ENCODE data around the gene KIAA1671. TPM values are rescaled to one million over a fixed set of nuclear protein-coding genes. Genes with fewer than 3 reads are reported as not detected.

KIAA1671 gene
- total RNA-seq, 1 donor from 2014 or later: 17.3 TPM

- Histone ChIP-seq H4K20me1 (ENCODE audit: low read depth) (no peaks in the 10 kb centered on the region), H3K9ac (no peak overlapping the region), H3K79me2 (ENCODE audit: low read depth) (no peaks in the 10 kb centered on the region), H3K4me1 (no peaks in the 10 kb centered on the region), H3K4me2 (no peak overlapping the region), H3K36me3 (no peaks in the 10 kb centered on the region), H3K27me3 (no peaks in the 10 kb centered on the region), H3K9me3 (ENCODE audit: low read depth) (no peaks in the 10 kb centered on the region), H3F3A (ENCODE audit: low read depth) (no peaks in the 10 kb centered on the region), H3K27ac (no peak overlapping the region), H3K4me3 (no peak overlapping the region), H2AFZ (replicated peaks) (no peak overlapping the region)
- no peaks in the 10 kb centered on the region for H3K9me3 Mint-ChIP-seq
- H3K27me3 Mint-ChIP-seq (ENCODE audit: insufficient read depth, low read depth): no peaks in the 10 kb centered on the region
- no peak overlapping the region for H3K4me3 Mint-ChIP-seq
- no peak for DNase-seq (ENCODE audit: low spot score)
- H3K27ac Mint-ChIP-seq: no peak overlapping the region
- H3K4me1 Mint-ChIP-seq: no peaks in the 10 kb centered on the region
- H3K36me3 Mint-ChIP-seq: no peaks in the 10 kb centered on the region
- no peak for TF ChIP-seq EZH2 (IDR thresholded peaks at IDR 0.05)
- TF ChIP-seq CTCF (IDR thresholded peaks at IDR 0.05): no peak
Measured at GRCh38 chr22:25207553-25208157, 255.1 kb downstream of the KIAA1671 start.

GRCh38 chr22:25208328-25208727 lies 255.8 kb downstream of the KIAA1671 start:
- Mint-ChIP-seq H3K27ac (no peak overlapping the region), H3K4me1 (no peaks in the 10 kb centered on the region), H3K4me3 (no peak overlapping the region), H3K27me3 (ENCODE audit: insufficient read depth, low read depth) (no peaks in the 10 kb centered on the region), H3K9me3 (no peaks in the 10 kb centered on the region), H3K36me3 (no peaks in the 10 kb centered on the region)
- H3K4me2 ChIP-seq: no peak overlapping the region
- H3K36me3 ChIP-seq: no peaks in the 10 kb centered on the region
- no peak overlapping the region for H2AFZ ChIP-seq (replicated peaks)
- no peak overlapping the region for H3K9ac ChIP-seq
- no peak overlapping the region for H3K4me3 ChIP-seq
- H3K4me1 ChIP-seq: no peaks in the 10 kb centered on the region
- DNase-seq (ENCODE audit: low spot score): no peak
- no peak overlapping the region for H3K27ac ChIP-seq
- H3K79me2 ChIP-seq (ENCODE audit: low read depth): no peaks in the 10 kb centered on the region
- H3F3A ChIP-seq (ENCODE audit: low read depth): no peaks in the 10 kb centered on the region
- H3K27me3 ChIP-seq: no peaks in the 10 kb centered on the region
- H3K9me3 ChIP-seq (ENCODE audit: low read depth): no peaks in the 10 kb centered on the region
- TF ChIP-seq EZH2phosphoT487 (IDR thresholded peaks at IDR 0.05) (no peak), EZH2 (IDR thresholded peaks at IDR 0.05) (no peak), CTCF (IDR thresholded peaks at IDR 0.05) (no peak)
- no peaks in the 10 kb centered on the region for H4K20me1 ChIP-seq (ENCODE audit: low read depth)

GRCh38 chr22:25208743-25209505 lies 256.4 kb downstream of the KIAA1671 start:
- no peak for TF ChIP-seq EZH2phosphoT487 (IDR thresholded peaks at IDR 0.05)
- TF ChIP-seq EZH2 (IDR thresholded peaks at IDR 0.05): no peak
- TF ChIP-seq CTCF (IDR thresholded peaks at IDR 0.05): no peak
- no peaks in the 10 kb centered on the region for H3K4me1 Mint-ChIP-seq
- H3K4me1 ChIP-seq: no peaks in the 10 kb centered on the region
- no peak overlapping the region for H3K27ac Mint-ChIP-seq
- H3K36me3 Mint-ChIP-seq: no peaks in the 10 kb centered on the region
- H3K4me2 ChIP-seq: no peak overlapping the region
- H3K9me3 Mint-ChIP-seq: no peaks in the 10 kb centered on the region
- no peaks in the 10 kb centered on the region for H3K27me3 Mint-ChIP-seq (ENCODE audit: insufficient read depth, low read depth)
- H3K9ac ChIP-seq: no peak overlapping the region
- H3K27me3 ChIP-seq: no peaks in the 10 kb centered on the region
- no peaks in the 10 kb centered on the region for H3K36me3 ChIP-seq
- no peaks in the 10 kb centered on the region for H4K20me1 ChIP-seq (ENCODE audit: low read depth)
- H3K4me3 Mint-ChIP-seq: no peak overlapping the region
- H3K27ac ChIP-seq: no peak overlapping the region
- no peaks in the 10 kb centered on the region for H3F3A ChIP-seq (ENCODE audit: low read depth)
- no peaks in the 10 kb centered on the region for H3K9me3 ChIP-seq (ENCODE audit: low read depth)
- no peaks in the 10 kb centered on the region for H3K79me2 ChIP-seq (ENCODE audit: low read depth)
- DNase-seq (ENCODE audit: low spot score): no peak
- H3K4me3 ChIP-seq: no peak overlapping the region
- no peak overlapping the region for H2AFZ ChIP-seq (replicated peaks)
